HG03565 (cell line): ENCODE measurements around the gene EHD1.

Source experiments
- ATAC-seq: cut with Tn5 transposase; IDR thresholded peaks from one replicate; pipeline ENCODE4 v1.9.1; 2021; ENCODE audit warnings: mild to moderate bottlenecking, moderate library complexity; ENCODE audit not compliant: unreplicated experiment

Gene EHD1

GRCh38 chr11:64875369-64876228, 2.8 kb downstream of the EHD1 start:
- no peak for ATAC-seq

GRCh38 chr11:64874308-64875240, 3.8 kb downstream of the EHD1 start:
- ATAC-seq, result no peak

GRCh38 chr11:64872790-64873488, 5.5 kb downstream of the EHD1 start:
- no peak for ATAC-seq

- ATAC-seq, result no peak
Measured at GRCh38 chr11:64871492-64871891, 6.9 kb downstream of the EHD1 start.

- ATAC-seq, result no peak
Measured at GRCh38 chr11:64870893-64871466, 7.4 kb downstream of the EHD1 start.

- no peak for ATAC-seq
Measured at GRCh38 chr11:64870176-64870892, 8.1 kb downstream of the EHD1 start.

- no peak for ATAC-seq
Measured at GRCh38 chr11:64869571-64870175, 8.7 kb downstream of the EHD1 start.

GRCh38 chr11:64868904-64869570, 9.4 kb downstream of the EHD1 start:
- ATAC-seq, result no peak

GRCh38 chr11:64867748-64868462, 10.5 kb downstream of the EHD1 start:
- ATAC-seq, result no peak

GRCh38 chr11:64866173-64866491, 12.3 kb downstream of the EHD1 start:
- ATAC-seq, result peak; percentile 2

- peak; percentile 36 for ATAC-seq
Measured at GRCh38 chr11:64865286-64866172, 12.9 kb downstream of the EHD1 start.

GRCh38 chr11:64864473-64865285, 13.7 kb downstream of the EHD1 start:
- peak; percentile 12 for ATAC-seq

GRCh38 chr11:64864135-64864472, 14.3 kb downstream of the EHD1 start:
- ATAC-seq, result no peak

- no peak for ATAC-seq
Measured at GRCh38 chr11:64863391-64864060, 14.9 kb downstream of the EHD1 start.

- no peak for ATAC-seq
Measured at GRCh38 chr11:64862987-64863390, 15.4 kb downstream of the EHD1 start.

GRCh38 chr11:64861227-64861975, 17.0 kb downstream of the EHD1 start:
- ATAC-seq, result no peak
